ENCODE data around the gene DPH1.
A peak's percentile ranks its signal among the peaks of the same experiment; 100 is the strongest.

DNA sequence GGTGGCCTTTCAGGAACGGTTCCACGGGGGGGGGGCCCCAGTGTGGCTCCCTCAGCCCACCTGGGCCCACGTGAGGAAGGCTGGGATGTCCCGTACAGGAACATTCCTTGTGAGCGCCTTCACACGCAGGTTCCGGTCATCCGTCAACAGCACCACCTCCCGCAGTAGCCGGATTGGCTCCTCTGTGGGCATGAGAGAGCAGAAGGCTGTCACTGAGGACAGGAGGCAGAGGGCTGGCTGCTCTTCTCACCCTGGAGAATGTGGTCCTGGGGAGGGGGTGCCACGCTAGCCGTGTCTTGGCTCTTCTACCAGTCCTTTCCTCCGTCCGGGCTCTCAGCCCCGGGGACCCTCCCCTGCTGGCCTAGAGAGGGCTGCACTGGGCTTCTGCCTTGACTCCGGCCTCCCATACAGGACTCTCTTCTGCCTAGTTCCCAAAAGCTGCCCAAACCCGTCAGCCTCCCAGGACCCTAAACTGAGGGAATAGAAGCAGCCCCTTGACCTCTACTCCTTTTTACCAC lies 31.5 kb downstream of the DPH1 start:
- TF ChIP-seq POLR2A (IDR thresholded peaks at IDR 0.05), result no peak
- TF ChIP-seq, protein P1, sequence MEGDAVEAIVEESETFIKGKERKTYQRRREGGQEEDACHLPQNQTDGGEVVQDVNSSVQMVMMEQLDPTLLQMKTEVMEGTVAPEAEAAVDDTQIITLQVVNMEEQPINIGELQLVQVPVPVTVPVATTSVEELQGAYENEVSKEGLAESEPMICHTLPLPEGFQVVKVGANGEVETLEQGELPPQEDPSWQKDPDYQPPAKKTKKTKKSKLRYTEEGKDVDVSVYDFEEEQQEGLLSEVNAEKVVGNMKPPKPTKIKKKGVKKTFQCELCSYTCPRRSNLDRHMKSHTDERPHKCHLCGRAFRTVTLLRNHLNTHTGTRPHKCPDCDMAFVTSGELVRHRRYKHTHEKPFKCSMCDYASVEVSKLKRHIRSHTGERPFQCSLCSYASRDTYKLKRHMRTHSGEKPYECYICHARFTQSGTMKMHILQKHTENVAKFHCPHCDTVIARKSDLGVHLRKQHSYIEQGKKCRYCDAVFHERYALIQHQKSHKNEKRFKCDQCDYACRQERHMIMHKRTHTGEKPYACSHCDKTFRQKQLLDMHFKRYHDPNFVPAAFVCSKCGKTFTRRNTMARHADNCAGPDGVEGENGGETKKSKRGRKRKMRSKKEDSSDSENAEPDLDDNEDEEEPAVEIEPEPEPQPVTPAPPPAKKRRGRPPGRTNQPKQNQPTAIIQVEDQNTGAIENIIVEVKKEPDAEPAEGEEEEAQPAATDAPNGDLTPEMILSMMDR (IDR thresholded peaks at IDR 0.05 in 8 of 11, conservative IDR thresholded peaks at IDR 0.05 in 3 of 11), result no peak
- TF ChIP-seq POLR2AphosphoS5 (IDR thresholded peaks at IDR 0.05), result peak in 1 of 3 donors; percentile 40

Measured in spleen (tissue), 7 donors.